Measurements from ENCODE around the gene ATXN2. TPM values are rescaled to one million over a fixed set of nuclear protein-coding genes. Genes with fewer than 3 reads are reported as not detected.

Gene ATXN2
- total and polyA plus RNA-seq, 9 of the 15 experiments (the other 6 are each of a cell fraction or from before 2014, with no cell fraction given), result 16.8 to 67.8 (median 29.3) TPM

DNA sequence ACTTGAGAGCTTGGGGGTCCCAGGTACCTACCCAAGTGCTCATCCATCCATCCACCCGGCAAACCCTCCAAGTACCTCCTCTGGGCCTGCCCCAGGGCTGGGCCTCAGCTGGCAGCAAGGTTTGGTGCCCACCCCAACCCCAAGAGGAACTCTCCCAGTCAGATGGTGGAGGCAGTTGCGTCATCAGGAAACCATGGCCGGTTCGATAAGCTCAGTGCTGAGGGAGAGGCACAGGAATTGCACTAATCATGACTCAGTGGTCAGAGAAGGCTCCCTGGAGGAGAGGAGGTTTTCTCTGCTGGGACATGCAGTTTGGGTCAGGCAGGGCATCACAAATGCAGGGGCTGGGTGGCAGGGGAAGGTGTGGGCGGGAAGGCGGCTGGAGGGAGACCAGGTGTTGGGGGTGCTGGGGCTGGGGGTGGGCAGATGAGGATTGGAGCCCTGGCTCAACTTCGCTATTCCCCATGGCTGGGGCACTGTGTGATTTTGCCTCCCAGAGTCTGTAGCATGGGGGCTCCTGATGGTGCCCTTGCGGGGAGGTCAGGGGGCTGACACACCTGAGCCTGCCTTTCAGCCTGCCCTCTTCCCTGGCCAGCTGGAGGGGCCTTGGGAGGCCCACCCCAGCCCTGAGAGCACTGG is 161.2 kb downstream of the ATXN2 start (continued):
- TF ChIP-seq, protein P1, sequence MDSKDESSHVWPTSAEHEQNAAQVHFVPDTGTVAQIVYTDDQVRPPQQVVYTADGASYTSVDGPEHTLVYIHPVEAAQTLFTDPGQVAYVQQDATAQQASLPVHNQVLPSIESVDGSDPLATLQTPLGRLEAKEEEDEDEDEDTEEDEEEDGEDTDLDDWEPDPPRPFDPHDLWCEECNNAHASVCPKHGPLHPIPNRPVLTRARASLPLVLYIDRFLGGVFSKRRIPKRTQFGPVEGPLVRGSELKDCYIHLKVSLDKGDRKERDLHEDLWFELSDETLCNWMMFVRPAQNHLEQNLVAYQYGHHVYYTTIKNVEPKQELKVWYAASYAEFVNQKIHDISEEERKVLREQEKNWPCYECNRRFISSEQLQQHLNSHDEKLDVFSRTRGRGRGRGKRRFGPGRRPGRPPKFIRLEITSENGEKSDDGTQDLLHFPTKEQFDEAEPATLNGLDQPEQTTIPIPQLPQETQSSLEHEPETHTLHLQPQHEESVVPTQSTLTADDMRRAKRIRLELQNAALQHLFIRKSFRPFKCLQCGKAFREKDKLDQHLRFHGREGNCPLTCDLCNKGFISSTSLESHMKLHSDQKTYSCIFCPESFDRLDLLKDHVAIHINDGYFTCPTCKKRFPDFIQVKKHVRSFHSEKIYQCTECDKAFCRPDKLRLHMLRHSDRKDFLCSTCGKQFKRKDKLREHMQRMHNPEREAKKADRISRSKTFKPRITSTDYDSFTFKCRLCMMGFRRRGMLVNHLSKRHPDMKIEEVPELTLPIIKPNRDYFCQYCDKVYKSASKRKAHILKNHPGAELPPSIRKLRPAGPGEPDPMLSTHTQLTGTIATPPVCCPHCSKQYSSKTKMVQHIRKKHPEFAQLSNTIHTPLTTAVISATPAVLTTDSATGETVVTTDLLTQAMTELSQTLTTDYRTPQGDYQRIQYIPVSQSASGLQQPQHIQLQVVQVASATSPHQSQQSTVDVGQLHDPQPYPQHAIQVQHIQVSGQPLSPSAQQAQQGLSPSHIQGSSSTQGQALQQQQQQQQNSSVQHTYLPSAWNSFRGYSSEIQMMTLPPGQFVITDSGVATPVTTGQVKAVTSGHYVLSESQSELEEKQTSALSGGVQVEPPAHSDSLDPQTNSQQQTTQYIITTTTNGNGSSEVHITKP (IDR thresholded peaks at IDR 0.05; ENCODE audit: partially characterized antibody), result peak; percentile 52
- TF ChIP-seq GTF2A2 (tag; IDR thresholded peaks at IDR 0.05) (no peak), PHB (CRISPR knock-in tag; IDR thresholded peaks at IDR 0.05) (no peak), U2AF1 (optimal IDR thresholded peaks at IDR 0.05; ENCODE audit: low read depth, low read length) (no peak), U2AF2 (optimal IDR thresholded peaks at IDR 0.05; ENCODE audit: low read depth, low read length) (no peak), SMAD1 (IDR thresholded peaks at IDR 0.05; ENCODE audit: low read depth, low read length, partially characterized antibody) (no peak), ZNF23 (CRISPR knock-in tag; IDR thresholded peaks at IDR 0.05) (no peak), RBM17 (IDR thresholded peaks at IDR 0.05; ENCODE audit: borderline replicate concordance, low read depth, low read length) (no peak), RAD21 (CRISPR knock-in tag; conservative IDR thresholded peaks at IDR 0.05 in 1 of 2, IDR thresholded peaks at IDR 0.05 in 1 of 2) (no peak), ZNF780A (CRISPR knock-in tag; IDR thresholded peaks at IDR 0.05) (no peak), YY1 (IDR thresholded peaks at IDR 0.05; ENCODE audit: borderline replicate concordance in 1 of 3, control insufficient read depth in 1 of 3, extremely low read depth in 1 of 3, insufficient read depth in 3 of 3, insufficient read length in 1 of 3, insufficient replicate concordance in 2 of 3, low read depth in 1 of 3, low read length in 2 of 3) (peak in 1 of 3 experiments; percentile 20), MYNN (IDR thresholded peaks at IDR 0.05) (peak; percentile 68; the same call in 1 of the 2 replicates), MYNN (CRISPR knock-in tag; IDR thresholded peaks at IDR 0.05) (no peak), TGIF2 (CRISPR knock-in tag; IDR thresholded peaks at IDR 0.05) (no peak), ZNF586 (CRISPR knock-in tag; conservative IDR thresholded peaks at IDR 0.05) (no peak), NRF1 (conservative IDR thresholded peaks at IDR 0.05 in 1 of 2, IDR thresholded peaks at IDR 0.05 in 1 of 2) (no peak), THRA (IDR thresholded peaks at IDR 0.05) (no peak)
- TF ChIP-seq, protein P2, sequence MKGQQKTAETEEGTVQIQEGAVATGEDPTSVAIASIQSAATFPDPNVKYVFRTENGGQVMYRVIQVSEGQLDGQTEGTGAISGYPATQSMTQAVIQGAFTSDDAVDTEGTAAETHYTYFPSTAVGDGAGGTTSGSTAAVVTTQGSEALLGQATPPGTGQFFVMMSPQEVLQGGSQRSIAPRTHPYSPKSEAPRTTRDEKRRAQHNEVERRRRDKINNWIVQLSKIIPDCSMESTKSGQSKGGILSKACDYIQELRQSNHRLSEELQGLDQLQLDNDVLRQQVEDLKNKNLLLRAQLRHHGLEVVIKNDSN (CRISPR knock-in tag; IDR thresholded peaks at IDR 0.05), result no peak
- TF ChIP-seq, protein P3, sequence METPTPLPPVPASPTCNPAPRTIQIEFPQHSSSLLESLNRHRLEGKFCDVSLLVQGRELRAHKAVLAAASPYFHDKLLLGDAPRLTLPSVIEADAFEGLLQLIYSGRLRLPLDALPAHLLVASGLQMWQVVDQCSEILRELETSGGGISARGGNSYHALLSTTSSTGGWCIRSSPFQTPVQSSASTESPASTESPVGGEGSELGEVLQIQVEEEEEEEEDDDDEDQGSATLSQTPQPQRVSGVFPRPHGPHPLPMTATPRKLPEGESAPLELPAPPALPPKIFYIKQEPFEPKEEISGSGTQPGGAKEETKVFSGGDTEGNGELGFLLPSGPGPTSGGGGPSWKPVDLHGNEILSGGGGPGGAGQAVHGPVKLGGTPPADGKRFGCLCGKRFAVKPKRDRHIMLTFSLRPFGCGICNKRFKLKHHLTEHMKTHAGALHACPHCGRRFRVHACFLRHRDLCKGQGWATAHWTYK (CRISPR knock-in tag; IDR thresholded peaks at IDR 0.05), result no peak

Data from K562 (cell line).